ENCODE results near the gene STAM2.

STAM2 gene

DNA sequence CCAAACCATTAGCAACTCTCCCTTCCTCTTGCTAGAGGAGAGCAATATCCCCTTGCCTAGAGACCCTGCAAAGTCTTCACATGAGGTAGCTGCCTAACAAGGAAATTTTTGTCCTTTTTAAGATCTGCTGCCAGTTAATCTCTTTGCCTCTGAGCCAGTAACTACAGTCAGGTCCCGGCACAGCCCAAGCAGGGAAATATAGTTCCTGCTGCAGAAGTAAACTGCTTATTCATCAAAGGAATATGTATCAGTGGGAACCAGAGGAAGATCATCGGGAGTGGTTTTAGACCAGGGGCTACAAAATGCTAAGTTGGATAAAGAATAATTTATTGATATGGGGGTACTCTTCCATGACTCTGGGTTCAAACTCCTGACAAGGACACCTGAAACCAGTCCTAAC lies 107.3 kb downstream of the STAM2 start:
- DNase-seq = no peak

DNA sequence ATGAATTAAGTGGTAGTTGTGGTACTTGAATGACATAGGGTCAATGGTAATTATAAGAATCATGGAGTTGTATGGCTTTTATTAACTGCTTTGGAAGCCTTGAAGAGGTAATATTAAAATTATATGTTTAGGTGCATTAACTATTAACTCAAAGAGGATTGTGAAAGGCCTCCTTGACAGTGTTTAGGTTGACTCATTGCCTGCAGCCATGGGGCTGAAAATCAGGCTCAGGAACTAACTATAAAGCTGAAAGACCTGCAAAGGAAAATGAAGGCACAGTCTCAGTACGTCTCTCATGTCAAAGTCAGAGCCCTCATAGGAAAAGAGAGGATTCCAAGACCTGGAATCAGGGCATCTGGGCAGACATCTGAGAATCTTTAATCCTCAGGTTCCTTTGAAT lies 107.7 kb downstream of the STAM2 start:
- DNase-seq = no peak

All from T-helper 1 cell (primary cell).